ENCODE measurements around the gene GRK5.

Gene GRK5

DNA sequence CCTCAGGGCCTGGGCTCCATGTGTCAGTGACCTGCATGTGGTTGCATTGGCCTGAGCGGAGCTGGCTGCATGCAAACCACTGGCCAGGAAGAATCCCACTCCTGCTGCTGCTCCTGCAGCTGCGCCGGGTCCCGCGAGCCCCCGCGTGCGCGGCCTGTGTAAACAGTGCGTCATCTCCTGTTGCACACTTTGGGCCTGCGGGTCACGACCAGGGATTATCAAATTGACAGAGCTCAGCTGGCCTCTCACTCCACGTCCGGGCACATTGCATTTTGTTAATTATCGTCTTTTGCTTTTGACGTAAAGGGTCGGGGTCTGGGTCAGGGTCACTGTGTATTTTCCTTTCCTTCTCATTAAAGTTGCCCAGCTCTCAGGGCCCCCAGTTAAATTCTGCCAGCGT lies 202.5 kb downstream of the GRK5 start:
- DNase-seq (ENCODE audit: low spot score), result no peak
- TF ChIP-seq, protein P1, sequence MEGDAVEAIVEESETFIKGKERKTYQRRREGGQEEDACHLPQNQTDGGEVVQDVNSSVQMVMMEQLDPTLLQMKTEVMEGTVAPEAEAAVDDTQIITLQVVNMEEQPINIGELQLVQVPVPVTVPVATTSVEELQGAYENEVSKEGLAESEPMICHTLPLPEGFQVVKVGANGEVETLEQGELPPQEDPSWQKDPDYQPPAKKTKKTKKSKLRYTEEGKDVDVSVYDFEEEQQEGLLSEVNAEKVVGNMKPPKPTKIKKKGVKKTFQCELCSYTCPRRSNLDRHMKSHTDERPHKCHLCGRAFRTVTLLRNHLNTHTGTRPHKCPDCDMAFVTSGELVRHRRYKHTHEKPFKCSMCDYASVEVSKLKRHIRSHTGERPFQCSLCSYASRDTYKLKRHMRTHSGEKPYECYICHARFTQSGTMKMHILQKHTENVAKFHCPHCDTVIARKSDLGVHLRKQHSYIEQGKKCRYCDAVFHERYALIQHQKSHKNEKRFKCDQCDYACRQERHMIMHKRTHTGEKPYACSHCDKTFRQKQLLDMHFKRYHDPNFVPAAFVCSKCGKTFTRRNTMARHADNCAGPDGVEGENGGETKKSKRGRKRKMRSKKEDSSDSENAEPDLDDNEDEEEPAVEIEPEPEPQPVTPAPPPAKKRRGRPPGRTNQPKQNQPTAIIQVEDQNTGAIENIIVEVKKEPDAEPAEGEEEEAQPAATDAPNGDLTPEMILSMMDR (conservative IDR thresholded peaks at IDR 0.05; ENCODE audit: low read depth), result no peak
- ChIA-PET CTCF (interaction anchor here (1.1 kb wide), 1 partner anchor 35 kb away, joined by 3 read pairs; no protein-coding TSS in a partner anchor), POLR2A (ENCODE audit: low non-redundant PET) (no interaction called here)
- no peak overlapping the region for H3K27ac ChIP-seq

GRCh38 chr10:119410361-119411116 lies 203.2 kb downstream of the GRK5 start:
- no peak overlapping the region for H3K27ac ChIP-seq
- no peak for DNase-seq (ENCODE audit: low spot score)
- TF ChIP-seq, protein P1 (conservative IDR thresholded peaks at IDR 0.05; ENCODE audit: low read depth), result no peak
- POLR2A ChIA-PET (ENCODE audit: low non-redundant PET), result no interaction called here
- CTCF ChIA-PET, result interaction anchor here (0.6 to 1.1 kb wide), 2 partner anchors 9 to 34 kb away, joined by 3 to 7 read pairs; no protein-coding TSS in a partner anchor

- no peak for DNase-seq (ENCODE audit: low spot score)
- ChIA-PET CTCF (interaction anchor here (0.5 kb wide), 1 partner anchor 732 kb away, joined by 4 read pairs; no protein-coding TSS in a partner anchor), POLR2A (ENCODE audit: low non-redundant PET) (no interaction called here)
- TF ChIP-seq, protein P1 (conservative IDR thresholded peaks at IDR 0.05; ENCODE audit: low read depth), result no peak
- H3K27ac ChIP-seq, result no peak overlapping the region
These were observed 205.1 kb downstream of the GRK5 start for GRCh38 chr10:119412244-119413092.

DNA sequence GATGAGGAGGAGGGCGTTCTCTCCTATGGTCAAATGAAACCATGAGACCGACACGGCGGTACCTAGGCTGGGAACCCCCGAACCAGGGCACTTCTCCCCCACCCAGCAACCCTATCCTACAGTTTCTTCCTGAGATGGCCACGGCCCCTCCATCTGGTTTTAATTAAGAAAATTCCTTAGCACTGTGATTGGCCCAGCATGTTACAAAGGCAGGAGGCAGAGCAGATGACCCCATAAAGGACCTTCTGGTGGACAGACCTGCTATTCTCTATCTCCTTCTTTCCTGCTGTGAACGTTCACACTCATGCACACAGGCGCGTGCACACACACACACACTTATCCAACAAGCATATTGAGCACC lies 205.7 kb downstream of the GRK5 start:
- no peak overlapping the region for H3K27ac ChIP-seq
- POLR2A ChIA-PET (ENCODE audit: low non-redundant PET), result no interaction called here
- no peak for DNase-seq (ENCODE audit: low spot score)
- CTCF ChIA-PET, result no interaction called here
- TF ChIP-seq, protein P1 (conservative IDR thresholded peaks at IDR 0.05; ENCODE audit: low read depth), result no peak

DNA sequence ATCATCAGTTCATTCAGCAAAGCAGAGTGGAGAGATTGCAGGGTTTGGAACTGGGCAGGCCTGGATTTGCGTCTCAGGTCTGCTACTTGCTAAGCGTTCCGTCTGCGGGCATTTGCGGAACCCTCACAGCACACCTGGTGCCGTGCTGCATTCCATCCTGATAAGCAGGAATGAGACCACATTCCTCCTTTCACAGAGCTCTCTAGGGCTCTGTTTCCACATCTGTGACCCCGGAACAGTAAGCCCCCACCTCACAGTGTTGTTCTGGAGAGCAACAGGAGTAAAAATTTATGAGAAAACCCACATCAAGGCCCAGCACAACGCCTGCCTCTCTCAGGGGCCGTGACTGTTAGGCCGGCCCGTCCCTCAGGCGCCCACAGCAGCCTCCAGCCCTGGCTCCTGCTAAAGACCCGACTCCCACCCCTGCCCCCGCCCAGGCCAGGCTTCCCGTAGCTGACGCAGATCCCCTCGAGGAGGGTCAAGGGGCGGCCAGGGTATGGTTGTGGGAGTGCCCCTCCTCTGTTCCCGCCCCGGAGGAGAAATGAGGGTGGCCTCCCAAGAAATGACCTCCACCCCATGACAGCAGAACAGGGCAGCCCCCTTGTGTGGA lies 206.2 kb downstream of the GRK5 start:
- ChIA-PET CTCF (interaction anchor here (1.2 kb wide), 1 partner anchor 207 kb away, joined by 4 read pairs; no protein-coding TSS in a partner anchor), POLR2A (ENCODE audit: low non-redundant PET) (no interaction called here)
- TF ChIP-seq, protein P1 (conservative IDR thresholded peaks at IDR 0.05; ENCODE audit: low read depth), result no peak
- no peak overlapping the region for H3K27ac ChIP-seq
- no peak for DNase-seq (ENCODE audit: low spot score)

DNA sequence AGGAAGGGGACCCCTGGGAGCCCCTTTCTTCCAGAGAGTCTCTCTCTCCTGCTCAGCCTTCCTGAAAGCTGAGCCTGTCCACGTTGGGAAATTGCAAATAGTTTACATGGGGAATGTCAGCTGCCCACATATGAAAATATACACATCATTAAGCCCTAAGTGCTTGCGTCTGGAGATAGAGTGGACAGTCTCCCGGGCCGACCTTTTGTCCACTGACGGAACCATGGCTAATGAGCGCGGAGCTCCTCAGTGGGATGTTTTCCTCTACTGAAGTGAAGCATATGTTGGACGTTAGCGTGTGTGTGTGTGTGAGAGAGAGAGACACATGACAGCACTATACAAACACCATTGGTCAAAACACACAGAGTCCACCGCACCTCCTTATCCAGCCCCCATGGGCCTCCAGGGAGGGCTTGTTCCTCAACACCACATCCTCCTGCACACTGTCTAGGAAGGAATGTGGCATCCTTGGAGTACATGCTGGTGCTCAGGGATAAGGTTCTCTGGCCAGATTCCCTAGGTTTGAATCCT lies 206.8 kb downstream of the GRK5 start:
- no peak overlapping the region for H3K27ac ChIP-seq
- no peak for DNase-seq (ENCODE audit: low spot score)
- TF ChIP-seq, protein P1 (conservative IDR thresholded peaks at IDR 0.05; ENCODE audit: low read depth), result no peak
- CTCF ChIA-PET, result interaction anchor here (1.2 kb wide), 1 partner anchor 208 kb away, joined by 4 read pairs; no protein-coding TSS in a partner anchor
- POLR2A ChIA-PET (ENCODE audit: low non-redundant PET), result no interaction called here
